GM23248 (cell line): ENCODE results near the gene COX4I1. TPM values are rescaled to one million over a fixed set of nuclear protein-coding genes. Genes with fewer than 3 reads are reported as not detected.

Source experiments
- DNase-seq: peaks from one replicate; pipeline ENCODE4 v3.0.0-alpha.2; 2015
- H2AFZ ChIP-seq: fragments of 200-600 bp; sonication (generic); 2 replicates; pipeline ENCODE4 v1.6.1; 2016; ENCODE audit warnings: antibody characterized with exemption
- H3F3A ChIP-seq: fragments of 200-600 bp; sonication (generic); 2 replicates; pipeline ENCODE4 v1.6.1; 2016; ENCODE audit warnings: mild to moderate bottlenecking, antibody characterized with exemption, mixed run types; ENCODE audit not compliant: insufficient read depth
- H3K27ac ChIP-seq: fragments of 200-600 bp; sonication (generic); 2 replicates; pipeline ENCODE4 v1.5.1; 2016; ENCODE audit warnings: mild to moderate bottlenecking
- H3K27me3 ChIP-seq: fragments of 200-600 bp; sonication (generic); replicated peaks from 2 replicates; pipeline ENCODE4 v1.6.1; 2016; ENCODE audit warnings: mild to moderate bottlenecking; ENCODE audit not compliant: insufficient read depth
- H3K36me3 ChIP-seq: fragments of 200-600 bp; sonication (generic); 2 replicates; pipeline ENCODE4 v1.6.1; 2016; ENCODE audit warnings: low read depth, mild to moderate bottlenecking
- H3K4me1 ChIP-seq: fragments of 200-600 bp; sonication (generic); 2 replicates; pipeline ENCODE4 v1.6.1; 2016; ENCODE audit warnings: mild to moderate bottlenecking; ENCODE audit not compliant: insufficient read depth
- H3K4me2 ChIP-seq: fragments of 200-600 bp; sonication (generic); one replicate; pipeline ENCODE4 v1.6.1; 2016; ENCODE audit warnings: mild to moderate bottlenecking; ENCODE audit not compliant: unreplicated experiment
- H3K4me3 ChIP-seq: fragments of 200-600 bp; sonication (generic); 2 replicates; pipeline ENCODE4 v1.5.1; 2016; ENCODE audit warnings: mild to moderate bottlenecking
- H3K79me2 ChIP-seq: fragments of 200-600 bp; sonication (generic); 2 replicates; pipeline ENCODE4 v1.6.1; 2016; ENCODE audit warnings: mild to moderate bottlenecking; ENCODE audit not compliant: insufficient read depth
- H3K9ac ChIP-seq: fragments of 200-600 bp; sonication (generic); 2 replicates; pipeline ENCODE4 v1.6.1; 2016; ENCODE audit warnings: mild to moderate bottlenecking
- H3K9me2 ChIP-seq: fragments of 200-600 bp; sonication (generic); 2 replicates; pipeline ENCODE4 v1.6.1; 2016; ENCODE audit warnings: mixed run types, mild to moderate bottlenecking, moderate library complexity; ENCODE audit not compliant: insufficient read depth
- H3K9me3 ChIP-seq: fragments of 200-600 bp; sonication (generic); one replicate; pipeline ENCODE4 v1.6.1; 2017; ENCODE audit warnings: low read depth
- H4K20me1 ChIP-seq: fragments of 200-600 bp; sonication (generic); 2 replicates; pipeline ENCODE4 v1.6.0; 2016; ENCODE audit not compliant: insufficient read depth
- EZH2 ChIP-seq: fragments of 200-600 bp; sonication (generic); IDR thresholded peaks from 2 replicates; pipeline ENCODE4 v1.6.1; 2018; ENCODE audit warnings: antibody characterized with exemption, mild to moderate bottlenecking; ENCODE audit not compliant: insufficient read depth, poor library complexity, severe bottlenecking
- EZH2phosphoT487 ChIP-seq: fragments of 200-600 bp; sonication (generic); IDR thresholded peaks from 2 replicates; pipeline ENCODE4 v1.6.1; 2018; ENCODE audit warnings: antibody characterized with exemption, moderate library complexity, mild to moderate bottlenecking, low read depth; ENCODE audit not compliant: insufficient read depth
- WGBS, 2 experiments: methylation state at CpG; one replicate each; pipeline ENCODE4 v1.1.6; 2015 to 2017; ENCODE audit warnings: low lambda C conversion rate in 2 of 2, low coverage in 1 of 2; ENCODE audit errors: missing lambda C conversion rate in 2 of 2; 5-methylcytosine and 5-hydroxymethylcytosine counted together
- in situ Hi-C: fragments of 300-500 bp; cut with MboI; formaldehyde crosslinking; loops from 2 replicates; pipeline ENCODE4 v1.15.0; 2020
- polyA plus RNA-seq: library from polyadenylated mRNA; unstranded; fragments of >200 nt; fragmentation: Nextera tagmentation; extraction: Ambion mirVana; gene quantifications from 2 replicates; pipeline ENCODE4 v1.2.1, GENCODE V29; 2016
- total RNA-seq: library from RNA; depleted of rRNA; stranded (reverse); fragments of >200 nt; shearing (Covaris generic); gene quantifications from 2 replicates; pipeline ENCODE4 v1.2.3, GENCODE V29; 2014

Gene COX4I1
- total and polyA plus RNA-seq, 2 experiments from 2014 or later, result 390 to 566 TPM

DNA sequence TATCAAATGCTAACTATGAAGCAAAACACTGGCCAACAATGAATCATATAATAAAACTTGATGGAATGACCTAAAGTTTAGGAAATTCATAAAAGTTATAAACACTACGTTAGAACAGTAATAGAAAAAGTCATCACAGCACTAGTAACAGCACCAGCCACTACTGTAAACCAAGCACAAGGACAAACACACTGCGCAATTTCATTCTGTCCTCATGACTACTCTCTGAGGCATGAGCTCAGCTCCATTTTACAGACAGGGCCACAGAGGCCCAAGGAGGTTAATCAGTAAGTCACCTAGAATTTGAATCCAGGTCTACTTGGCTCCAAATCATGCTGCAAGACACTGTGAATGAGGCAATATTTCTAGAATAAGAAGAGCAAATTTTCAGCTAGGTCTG lies 13.6 kb upstream of the COX4I1 start:
- H3F3A ChIP-seq, result no peaks in the 10 kb centered on the region
- no peak for DNase-seq
- H3K27me3 ChIP-seq, result no peaks in the 10 kb centered on the region
- in situ Hi-C loops, result no loop called here
- no peaks in the 10 kb centered on the region for H3K9me3 ChIP-seq
- H3K79me2 ChIP-seq, result peaks cover 75% of the 10 kb centered on the region
- whole genome bisulfite sequencing, 2 experiments, result 77 to 86% methylated on average over 2 of the region's 2 CpGs
- H2AFZ ChIP-seq, result no peak overlapping the region
- H3K4me2 ChIP-seq, result no peak overlapping the region
- H3K27ac ChIP-seq, result no peak overlapping the region
- no peak for TF ChIP-seq EZH2
- no peak for TF ChIP-seq EZH2phosphoT487
- no peak overlapping the region for H3K4me3 ChIP-seq
- peaks cover 12% of the 10 kb centered on the region; the same call in 1 of the 2 replicates for H3K36me3 ChIP-seq
- no peaks in the 10 kb centered on the region; the same call in 1 of the 2 replicates for H4K20me1 ChIP-seq
- no peak overlapping the region for H3K9ac ChIP-seq
- no peaks in the 10 kb centered on the region for H3K9me2 ChIP-seq
- 0 out of 2 replicates have a peak, but pooled peaks cover 3% of the 10 kb centered on the region for H3K4me1 ChIP-seq

DNA sequence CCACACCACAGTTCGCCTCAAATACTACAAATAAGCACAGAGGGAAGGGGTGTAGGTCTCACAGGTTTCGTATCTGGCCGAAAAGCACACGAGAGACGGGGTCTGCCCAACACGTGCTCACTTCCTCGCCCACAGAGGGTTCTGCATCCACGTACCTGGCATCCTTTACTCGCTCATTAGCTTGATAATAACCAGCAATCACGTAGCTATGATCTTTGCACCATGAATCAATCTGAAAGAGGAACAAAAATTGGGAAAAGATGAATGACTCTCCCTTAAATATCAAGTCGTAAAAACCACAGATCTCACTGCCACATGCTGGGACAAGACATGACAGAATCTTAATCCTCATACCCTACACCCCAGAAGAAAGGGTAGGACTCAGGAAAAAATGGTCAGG lies 10.7 kb upstream of the COX4I1 start:
- no peak for DNase-seq
- 96 to 97% methylated on average over 11 of the region's 11 CpGs for WGBS, 2 experiments
- H3K79me2 ChIP-seq, result peaks cover 84% of the 10 kb centered on the region
- TF ChIP-seq EZH2phosphoT487 (no peak), EZH2 (no peak)
- H3F3A ChIP-seq, result no peaks in the 10 kb centered on the region
- in situ Hi-C loops, result no loop called here
- H3K9me2 ChIP-seq, result no peaks in the 10 kb centered on the region
- H3K27ac ChIP-seq, result no peak overlapping the region
- H2AFZ ChIP-seq, result no peak overlapping the region
- no peak overlapping the region for H3K9ac ChIP-seq
- H3K9me3 ChIP-seq, result no peaks in the 10 kb centered on the region
- peaks cover 10% of the 10 kb centered on the region; the same call in 1 of the 2 replicates for H3K36me3 ChIP-seq
- H3K27me3 ChIP-seq, result no peaks in the 10 kb centered on the region
- no peak overlapping the region for H3K4me3 ChIP-seq
- H4K20me1 ChIP-seq, result no peaks in the 10 kb centered on the region; the same call in 1 of the 2 replicates
- no peak overlapping the region for H3K4me2 ChIP-seq
- H3K4me1 ChIP-seq, result no peaks in the 10 kb centered on the region

- no peaks in the 10 kb centered on the region for H3K4me1 ChIP-seq
- H3K27me3 ChIP-seq, result no peaks in the 10 kb centered on the region
- H3K27ac ChIP-seq, result no peak overlapping the region
- H3K9me3 ChIP-seq, result no peaks in the 10 kb centered on the region
- no peak overlapping the region for H3K4me3 ChIP-seq
- no peaks in the 10 kb centered on the region for H3K9me2 ChIP-seq
- 91 to 92% methylated on average over 6 of the region's 6 CpGs for WGBS, 2 experiments
- TF ChIP-seq EZH2 (no peak), EZH2phosphoT487 (no peak)
- H2AFZ ChIP-seq, result no peak overlapping the region
- H3K9ac ChIP-seq, result no peak overlapping the region
- H3K4me2 ChIP-seq, result no peak overlapping the region
- H4K20me1 ChIP-seq, result no peaks in the 10 kb centered on the region; the same call in 1 of the 2 replicates
- in situ Hi-C loops, result no loop called here
- no peaks in the 10 kb centered on the region for H3F3A ChIP-seq
- H3K36me3 ChIP-seq, result peaks cover 10% of the 10 kb centered on the region; the same call in 1 of the 2 replicates
- H3K79me2 ChIP-seq, result peaks cover 86% of the 10 kb centered on the region
- DNase-seq, result no peak
Observed at GRCh38 chr16:85789773-85790172, 9.7 kb upstream of the COX4I1 start.

DNA sequence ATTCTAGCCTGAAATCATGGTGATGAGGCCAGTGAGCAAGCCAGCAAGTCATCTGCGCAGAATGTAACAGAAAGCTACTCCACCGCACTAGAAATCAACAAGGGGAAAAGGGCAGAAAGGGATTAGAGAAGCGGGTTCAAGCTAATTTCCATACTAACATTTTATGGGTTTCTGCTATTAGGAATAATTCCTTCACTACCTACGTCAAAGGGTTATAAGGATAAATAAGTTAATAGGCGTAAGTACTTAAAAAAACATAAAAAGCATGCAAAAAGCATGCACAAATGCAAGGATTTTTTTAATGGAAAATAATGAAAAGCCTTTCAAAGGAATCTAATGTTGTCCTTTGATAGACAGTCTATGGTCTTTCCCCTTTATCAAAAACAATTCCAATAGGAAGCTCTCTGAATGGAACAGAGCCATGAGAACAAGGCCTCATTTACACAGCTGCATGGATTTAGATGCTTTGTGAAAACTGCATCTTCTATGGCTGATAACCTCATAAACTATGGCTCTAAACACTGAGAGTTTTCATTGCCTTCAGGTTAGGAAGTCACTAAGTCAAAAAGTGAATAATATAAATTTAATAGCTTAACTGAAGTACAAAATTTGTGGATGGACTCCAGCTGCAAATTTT lies 5.7 kb upstream of the COX4I1 start:
- Histone ChIP-seq H3K36me3 (peaks cover 4% of the 10 kb centered on the region; the same call in 1 of the 2 replicates), H3K27ac (no peak overlapping the region), H3K27me3 (no peaks in the 10 kb centered on the region), H3K9me3 (no peaks in the 10 kb centered on the region), H3K79me2 (peaks cover 100% of the 10 kb centered on the region), H3K9me2 (no peaks in the 10 kb centered on the region), H4K20me1 (no peaks in the 10 kb centered on the region), H3K4me3 (no peak overlapping the region), H3K9ac (no peak overlapping the region), H2AFZ (no peak overlapping the region), H3K4me2 (no peak overlapping the region), H3F3A (no peaks in the 10 kb centered on the region), H3K4me1 (peaks cover 8% of the 10 kb centered on the region; the same call in 1 of the 2 replicates)
- TF ChIP-seq EZH2phosphoT487 (no peak), EZH2 (no peak)
- DNase-seq, result no peak
- in situ Hi-C loops, result no loop called here
- 98 to 99% methylated on average over 5 of the region's 5 CpGs for WGBS, 2 experiments
